GM21381 (cell line): ENCODE results near the gene ETS2.

ENCODE experiments used
- ATAC-seq: cut with Tn5 transposase; IDR thresholded peaks from one replicate; pipeline ENCODE4 v1.9.1; 2021; ENCODE audit warnings: mild to moderate bottlenecking, moderate library complexity; ENCODE audit not compliant: unreplicated experiment

ETS2 gene

DNA sequence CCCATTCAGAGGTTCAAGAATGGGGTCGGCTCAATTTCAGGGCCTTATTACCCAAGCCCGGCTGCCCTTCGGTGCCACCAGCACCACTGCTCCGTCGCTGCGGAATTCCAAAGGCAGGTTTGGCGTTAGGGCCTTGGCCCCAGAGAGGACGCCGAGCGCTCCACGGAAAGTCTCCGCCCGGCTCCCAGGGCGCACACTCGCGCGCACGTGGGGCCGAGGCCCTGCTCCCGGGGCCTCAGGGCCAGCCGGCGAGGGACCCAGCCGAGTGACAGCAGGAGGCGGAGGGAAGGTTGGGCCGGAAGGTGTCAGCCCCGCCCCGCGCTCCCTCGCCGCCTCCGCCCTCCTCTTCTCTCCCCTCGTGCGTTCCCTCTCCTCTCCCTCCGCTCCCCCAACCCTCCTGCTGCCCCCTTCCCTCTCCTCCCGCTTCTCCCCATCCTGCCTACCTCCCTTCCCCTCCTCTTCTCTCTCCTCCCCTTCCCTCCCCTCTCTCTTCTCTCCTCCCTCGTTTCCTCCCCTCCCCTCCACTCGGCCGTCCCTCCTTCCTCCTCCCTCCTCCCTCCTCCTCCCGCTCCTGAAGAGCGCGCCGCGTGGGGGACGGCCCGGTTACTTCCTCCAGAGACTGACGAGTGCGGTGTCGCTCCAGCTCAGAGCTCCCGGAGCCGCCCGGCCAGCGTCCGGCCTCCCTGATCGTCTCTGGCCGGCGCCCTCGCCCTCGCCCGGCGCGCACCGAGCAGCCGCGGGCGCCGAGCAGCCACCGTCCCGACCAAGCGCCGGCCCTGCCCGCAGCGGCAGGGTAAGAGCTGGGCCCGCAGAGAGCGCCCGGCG lies at the start of gene ETS2:
TSS of gene ETS2 (plus strand) at position 602 of the 825 bp plus-strand sequence. CDS start 4,106 bp downstream, outside the sequence.
- ATAC-seq = peak; percentile 71

- ATAC-seq = no peak
These were observed 49.0 kb upstream of the ETS2 start for GRCh38 chr21:38756746-38757145.

GRCh38 chr21:38758501-38759214 lies 47.1 kb upstream of the ETS2 start:
- no peak for ATAC-seq

- ATAC-seq = no peak
These were observed 46.3 kb upstream of the ETS2 start for GRCh38 chr21:38759413-38759812.

DNA sequence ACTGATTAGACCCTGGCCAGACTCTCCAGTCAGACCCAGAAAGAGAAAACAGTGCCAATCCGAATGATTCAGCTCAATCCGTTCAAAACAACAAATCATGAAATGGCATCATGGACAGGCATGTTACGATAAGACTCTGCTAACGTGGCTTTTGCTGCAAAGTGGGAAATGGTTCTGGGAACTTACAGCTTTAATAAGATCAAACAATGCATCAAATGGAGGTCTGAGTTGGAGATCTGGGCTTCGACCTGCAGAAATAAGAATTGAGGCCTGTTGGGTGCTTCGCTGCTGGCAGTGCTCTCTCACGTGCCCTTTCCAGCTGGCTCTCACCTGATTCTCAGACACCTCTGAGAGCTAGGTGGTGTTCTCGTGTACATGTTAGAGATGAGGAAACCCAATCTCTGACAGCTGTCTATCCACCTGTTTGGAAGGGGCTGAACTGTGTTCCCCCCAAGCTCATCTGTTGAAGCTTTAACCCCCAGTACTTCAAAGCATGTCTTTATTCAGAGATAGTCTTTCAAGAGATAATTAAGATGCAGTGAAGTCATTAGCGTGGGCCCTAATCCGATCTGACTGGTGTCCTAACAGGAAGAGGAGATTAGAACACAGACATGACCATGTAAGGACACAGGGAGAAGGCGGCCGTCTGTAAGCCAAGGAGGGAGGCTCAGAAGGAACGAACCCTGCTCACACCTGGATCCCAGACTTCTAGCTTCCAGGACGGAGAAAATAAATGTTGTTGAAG lies 45.5 kb upstream of the ETS2 start:
- ATAC-seq = no peak

DNA sequence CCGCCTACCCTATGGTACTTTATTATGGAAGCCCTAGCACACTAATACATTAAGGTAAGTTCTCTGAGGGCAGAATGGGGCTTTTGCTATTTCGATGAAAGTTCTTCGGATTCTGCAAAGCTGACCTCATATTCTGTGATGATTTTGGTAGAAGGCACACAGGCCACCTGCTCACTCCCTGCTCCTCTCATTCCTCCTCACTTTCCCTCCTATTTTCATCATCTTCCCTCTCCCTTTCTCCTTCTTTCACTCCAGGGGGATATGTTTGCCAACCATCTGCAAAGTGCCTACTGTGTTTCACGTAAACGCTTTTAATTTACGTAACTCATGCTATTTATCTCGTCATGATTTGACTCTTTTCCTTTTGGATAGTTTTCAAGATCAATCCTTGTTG lies 45.0 kb upstream of the ETS2 start:
- no peak for ATAC-seq

- ATAC-seq = no peak
These were observed 44.2 kb upstream of the ETS2 start for GRCh38 chr21:38761531-38761930.

- no peak for ATAC-seq
These were observed 40.7 kb upstream of the ETS2 start for GRCh38 chr21:38765056-38765455.

GRCh38 chr21:38766987-38767722 lies 38.6 kb upstream of the ETS2 start:
- peak; percentile 95 for ATAC-seq

DNA sequence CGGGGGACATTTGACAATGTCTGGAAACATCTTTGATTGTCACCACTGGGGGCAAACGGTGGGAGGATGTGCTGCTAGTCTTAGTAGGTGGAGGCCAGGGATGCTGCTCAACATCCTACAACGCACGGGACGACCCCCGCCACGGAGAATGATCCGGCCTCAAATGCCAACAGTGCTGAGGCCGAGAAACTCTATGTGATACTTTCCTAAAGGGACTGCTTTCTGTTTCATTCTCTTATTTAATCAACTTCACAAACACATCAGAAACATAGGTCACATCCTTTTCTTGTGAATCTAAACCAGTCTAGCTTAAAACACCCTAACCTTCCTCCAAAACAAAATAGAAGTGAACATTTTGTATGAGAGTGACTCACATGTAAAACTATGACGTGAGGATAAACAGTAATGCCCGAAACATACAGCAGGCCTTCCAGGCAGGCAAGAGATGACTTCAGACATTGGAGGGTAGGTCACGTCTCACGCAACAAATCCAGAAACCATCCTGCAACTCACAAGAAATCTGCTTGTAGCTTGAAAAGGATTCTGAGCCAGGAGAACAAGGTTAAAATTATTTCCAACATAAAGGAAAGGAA lies 37.2 kb upstream of the ETS2 start:
- ATAC-seq = no peak

DNA sequence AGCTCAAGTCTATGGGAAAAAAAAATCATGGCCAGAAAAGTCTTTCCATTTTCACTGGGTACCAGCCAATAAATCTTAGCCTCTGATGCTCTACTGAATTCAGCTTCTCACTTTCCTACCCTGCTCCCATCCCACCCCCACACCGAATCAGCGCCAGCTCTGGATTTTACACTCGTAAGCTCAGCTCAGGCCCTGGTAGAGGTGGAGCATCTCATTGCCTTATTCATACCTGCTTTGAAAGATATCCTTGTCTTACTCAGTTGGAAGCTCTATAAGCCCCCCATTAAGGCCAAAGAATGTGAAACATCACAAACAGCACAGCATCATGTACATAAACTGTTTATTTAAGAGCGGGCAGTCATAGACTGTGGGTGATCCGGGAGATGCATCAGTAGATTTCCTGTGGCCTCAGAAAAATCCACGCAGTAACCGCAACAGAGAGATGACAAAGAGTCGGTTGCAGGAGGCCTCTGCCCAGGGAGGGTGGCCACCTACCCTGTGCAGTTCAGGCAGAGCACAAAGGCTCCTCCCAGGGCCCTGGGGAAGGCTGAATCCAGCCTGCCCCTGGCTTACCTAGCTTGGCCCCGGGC lies 36.4 kb upstream of the ETS2 start:
- ATAC-seq = no peak

DNA sequence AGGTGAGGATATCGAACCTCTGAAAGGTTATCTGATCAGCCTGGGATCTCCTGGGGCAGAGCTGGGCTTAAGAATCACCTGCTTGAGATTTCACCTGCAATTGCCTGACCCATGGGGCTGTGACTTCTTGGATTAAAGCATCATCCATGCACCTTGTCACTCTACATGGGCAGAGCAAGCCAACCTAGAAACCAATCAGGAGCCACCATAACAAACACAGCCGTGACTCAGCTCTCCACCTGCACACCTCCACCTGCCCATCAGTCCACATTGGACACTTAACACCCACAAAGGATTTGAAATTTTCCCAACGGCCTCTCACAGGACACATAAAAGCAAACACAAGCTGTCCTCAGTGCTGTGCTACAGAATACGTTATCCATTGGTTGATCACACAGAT lies 35.1 kb upstream of the ETS2 start:
- ATAC-seq = no peak

- ATAC-seq = no peak
These were observed 34.2 kb upstream of the ETS2 start for GRCh38 chr21:38771536-38771935.

DNA sequence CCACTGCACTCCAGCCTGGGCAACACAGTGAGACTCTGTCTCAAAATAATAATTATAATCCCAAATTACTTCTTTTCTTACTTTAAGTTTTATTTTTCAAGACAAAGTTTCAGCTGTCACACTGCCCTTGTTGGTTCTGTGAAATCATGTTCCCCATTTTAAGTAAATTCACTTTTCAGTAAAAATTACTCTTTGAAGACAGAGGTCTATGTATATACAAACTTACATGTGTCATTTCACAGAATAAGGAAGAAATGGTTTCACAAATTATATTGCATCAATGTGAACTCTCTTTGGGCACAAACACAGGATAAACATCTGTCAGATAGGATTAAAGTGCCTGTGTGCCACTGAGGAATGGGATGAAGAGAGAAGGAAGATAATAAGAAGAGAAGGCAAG lies 33.1 kb upstream of the ETS2 start:
- no peak for ATAC-seq

- no peak for ATAC-seq
These were observed 32.3 kb upstream of the ETS2 start for GRCh38 chr21:38773099-38774061.

DNA sequence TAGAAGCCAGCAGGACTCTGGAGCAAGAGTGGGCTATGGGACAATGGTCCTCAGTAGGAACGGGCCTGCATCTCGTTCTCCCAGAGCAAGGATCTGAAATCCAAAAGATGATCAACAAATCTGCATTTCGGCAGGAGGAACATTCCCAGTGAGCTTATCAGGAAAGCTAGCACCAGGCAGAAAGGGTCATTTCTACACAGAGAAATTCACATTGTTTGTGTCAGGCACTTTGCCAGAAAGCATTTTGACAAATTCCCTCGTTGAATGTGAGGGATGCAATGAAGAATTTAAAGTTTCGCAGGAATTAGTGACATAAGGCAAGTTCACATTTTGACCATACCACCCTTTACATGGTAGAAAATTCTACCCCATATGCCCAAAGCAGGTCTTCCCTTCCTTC lies 31.6 kb upstream of the ETS2 start:
- ATAC-seq = no peak

DNA sequence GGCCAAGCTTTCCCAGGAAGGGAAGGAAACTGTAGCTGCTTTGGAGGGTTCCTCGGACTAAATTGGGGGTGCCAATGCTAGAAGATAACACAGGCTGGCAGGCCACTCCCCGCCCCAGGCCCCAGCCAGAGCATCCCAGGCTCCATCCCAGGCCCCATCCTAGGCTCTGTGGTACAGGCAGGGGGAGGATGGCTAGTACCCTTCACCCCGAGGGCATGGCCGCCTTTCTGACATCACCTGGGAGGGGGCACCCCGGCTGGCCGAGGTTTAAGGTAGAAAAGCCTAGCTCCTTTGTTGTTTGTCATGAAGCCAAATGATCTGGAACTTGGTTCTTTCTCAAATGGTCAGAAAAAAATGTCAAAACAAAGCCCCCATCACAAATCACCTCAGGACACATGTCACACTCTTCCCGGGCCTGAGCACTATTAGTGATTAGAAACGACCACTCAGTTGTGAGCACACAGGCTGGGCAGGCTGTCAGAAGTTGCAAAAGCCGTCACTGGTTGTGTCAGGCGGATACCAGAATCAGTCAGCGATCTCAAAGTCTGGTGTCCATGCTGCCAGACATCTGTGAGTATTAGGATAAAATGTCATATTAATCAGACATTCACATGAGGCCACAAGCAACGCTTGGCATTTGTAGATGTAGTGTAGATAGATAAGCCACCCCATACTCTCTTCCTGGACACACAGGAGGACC lies 31.0 kb upstream of the ETS2 start:
- ATAC-seq = no peak

- no peak for ATAC-seq
These were observed 30.0 kb upstream of the ETS2 start for GRCh38 chr21:38775733-38776132.
